ENCODE data around the gene KLK3. TPM values are rescaled to one million over a fixed set of nuclear protein-coding genes. Genes with fewer than 3 reads are reported as not detected.
"Not testable (repeated sequence)": the region's sequence is repeated elsewhere in the genome, so short reads cannot be mapped to it uniquely, and the experiment has no call there.

The KLK3 gene
- total RNA-seq, result not detected

- DNase-seq, result no peak
- intact Hi-C loops (cut with DNase I; ENCODE audit: low total_unique reads) (no loop called here), in situ Hi-C loops (cut with MboI; ENCODE audit: low sequenced_read_pairs in 4 of 4) (no loop called here)
- H3K4me3 ChIP-seq, result no peak within 1 kb of the TSS
- H3K4me1 ChIP-seq, result no peaks in the 10 kb centered on the region
- no peaks in the 10 kb centered on the region for H3K36me3 ChIP-seq
- H3K27ac ChIP-seq, result no peak within 1 kb of the TSS
- TF ChIP-seq POLR2A (IDR thresholded peaks at IDR 0.05), result no peak
- TF ChIP-seq, protein P1, sequence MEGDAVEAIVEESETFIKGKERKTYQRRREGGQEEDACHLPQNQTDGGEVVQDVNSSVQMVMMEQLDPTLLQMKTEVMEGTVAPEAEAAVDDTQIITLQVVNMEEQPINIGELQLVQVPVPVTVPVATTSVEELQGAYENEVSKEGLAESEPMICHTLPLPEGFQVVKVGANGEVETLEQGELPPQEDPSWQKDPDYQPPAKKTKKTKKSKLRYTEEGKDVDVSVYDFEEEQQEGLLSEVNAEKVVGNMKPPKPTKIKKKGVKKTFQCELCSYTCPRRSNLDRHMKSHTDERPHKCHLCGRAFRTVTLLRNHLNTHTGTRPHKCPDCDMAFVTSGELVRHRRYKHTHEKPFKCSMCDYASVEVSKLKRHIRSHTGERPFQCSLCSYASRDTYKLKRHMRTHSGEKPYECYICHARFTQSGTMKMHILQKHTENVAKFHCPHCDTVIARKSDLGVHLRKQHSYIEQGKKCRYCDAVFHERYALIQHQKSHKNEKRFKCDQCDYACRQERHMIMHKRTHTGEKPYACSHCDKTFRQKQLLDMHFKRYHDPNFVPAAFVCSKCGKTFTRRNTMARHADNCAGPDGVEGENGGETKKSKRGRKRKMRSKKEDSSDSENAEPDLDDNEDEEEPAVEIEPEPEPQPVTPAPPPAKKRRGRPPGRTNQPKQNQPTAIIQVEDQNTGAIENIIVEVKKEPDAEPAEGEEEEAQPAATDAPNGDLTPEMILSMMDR (IDR thresholded peaks at IDR 0.05 in 4 of 5, conservative IDR thresholded peaks at IDR 0.05 in 1 of 5), result no peak
- H3K27me3 ChIP-seq, result no peaks in the 10 kb centered on the region
- no peak for ATAC-seq
- no peaks in the 10 kb centered on the region for H3K9me3 ChIP-seq
Measured at GRCh38 chr19:50854636-50855410, at the start of gene KLK3. TSS of gene KLK3 (plus strand) at chr19:50854915. CDS start at chr19:50854956, 41 bp downstream.

DNA sequence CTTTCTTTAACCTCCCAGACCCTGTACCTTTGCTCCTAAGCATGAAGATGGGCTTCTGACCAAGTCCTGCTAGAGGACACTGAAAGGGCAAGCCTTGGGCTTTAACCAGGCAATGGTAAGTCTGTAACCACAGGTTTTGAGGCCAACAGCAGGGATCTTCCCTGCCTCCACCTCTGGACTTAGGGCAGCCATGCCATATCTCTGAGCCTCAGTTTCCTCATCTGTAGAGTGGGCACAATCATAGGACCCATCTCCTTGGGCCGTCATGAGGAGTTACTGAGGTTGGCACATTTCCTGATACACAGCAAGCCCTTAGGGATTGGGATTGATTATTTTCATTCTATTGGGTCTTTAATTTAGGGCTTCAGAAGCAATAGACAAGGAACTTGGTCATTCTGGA lies 45.9 kb upstream of the KLK3 start:
- Histone ChIP-seq H3K27me3 (no peaks in the 10 kb centered on the region), H3K4me1 (peaks cover 5 to 8% of the 10 kb centered on the region in 2 donors), H3K36me3 (no peaks in the 10 kb centered on the region), H3K27ac (no peak overlapping the region), H3K9me3 (no peaks in the 10 kb centered on the region), H3K4me3 (no peak overlapping the region)
- ATAC-seq, result no peak
- TF ChIP-seq, protein P1 (IDR thresholded peaks at IDR 0.05 in 4 of 5, conservative IDR thresholded peaks at IDR 0.05 in 1 of 5), result no peak
- no peak for TF ChIP-seq POLR2A (IDR thresholded peaks at IDR 0.05)
- in situ Hi-C loops (cut with MboI; ENCODE audit: low sequenced_read_pairs in 4 of 4) (no loop called here), intact Hi-C loops (cut with DNase I; ENCODE audit: low total_unique reads) (loop anchor here (10.0 kb wide), 3 partner anchors 294 to 374 kb away; partner anchors contain the start of genes ASPDH, CTU1, JOSD2 and MYBPC2)
- no peak for DNase-seq

GRCh38 chr19:50811622-50812238 lies 43.0 kb upstream of the KLK3 start:
- ATAC-seq; H3K36me3 ChIP-seq; H3K27me3 ChIP-seq; H3K9me3 ChIP-seq; H3K27ac ChIP-seq; in situ Hi-C loops (cut with MboI; ENCODE audit: low sequenced_read_pairs in 4 of 4); DNase-seq; H3K4me3 ChIP-seq; intact Hi-C loops (cut with DNase I; ENCODE audit: low total_unique reads); H3K4me1 ChIP-seq: not testable (repeated sequence)

- in situ Hi-C loops (cut with MboI; ENCODE audit: low sequenced_read_pairs in 4 of 4) (no loop called here), intact Hi-C loops (cut with DNase I; ENCODE audit: low total_unique reads) (no loop called here)
- TF ChIP-seq POLR2A (IDR thresholded peaks at IDR 0.05), result no peak
- TF ChIP-seq, protein P1 (IDR thresholded peaks at IDR 0.05 in 4 of 5, conservative IDR thresholded peaks at IDR 0.05 in 1 of 5), result no peak
- Histone ChIP-seq H3K27me3 (peaks cover 3 to 7% (median 7%) of the 10 kb centered on the region in 3 donors), H3K27ac (no peak overlapping the region), H3K4me3 (no peak overlapping the region), H3K9me3 (no peaks in the 10 kb centered on the region), H3K4me1 (no peaks in the 10 kb centered on the region), H3K36me3 (no peaks in the 10 kb centered on the region)
- DNase-seq, result no peak
- no peak for ATAC-seq
Measured at GRCh38 chr19:50812474-50812873, 42.2 kb upstream of the KLK3 start.

DNA sequence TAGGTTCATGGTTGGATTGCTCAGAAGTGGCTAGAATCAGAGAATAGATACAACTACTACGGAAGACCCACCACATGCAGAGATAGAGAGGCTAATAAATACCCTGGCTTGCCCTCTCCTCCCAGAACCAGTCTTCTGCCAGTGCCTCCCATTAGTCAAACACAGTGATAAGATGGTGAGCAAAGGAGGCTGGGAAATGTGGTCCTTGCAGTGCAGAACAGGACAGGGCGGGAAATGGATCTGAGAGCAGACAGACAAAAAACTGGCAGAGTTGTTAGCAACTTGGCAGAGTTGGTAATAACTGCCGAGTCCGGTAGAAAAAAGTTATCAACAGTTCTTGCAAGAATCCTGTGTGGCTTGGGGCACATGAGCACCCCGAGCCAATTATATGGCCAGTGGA lies 39.8 kb upstream of the KLK3 start:
- ATAC-seq, result no peak
- Histone ChIP-seq H3K4me3 (no peak overlapping the region), H3K9me3 (no peaks in the 10 kb centered on the region), H3K36me3 (no peaks in the 10 kb centered on the region), H3K27me3 (peaks cover 22 to 31% (median 30%) of the 10 kb centered on the region in 3 donors), H3K27ac (no peak overlapping the region), H3K4me1 (no peaks in the 10 kb centered on the region)
- TF ChIP-seq, protein P1 (IDR thresholded peaks at IDR 0.05 in 4 of 5, conservative IDR thresholded peaks at IDR 0.05 in 1 of 5), result no peak
- no peak for TF ChIP-seq POLR2A (IDR thresholded peaks at IDR 0.05)
- in situ Hi-C loops (cut with MboI; ENCODE audit: low sequenced_read_pairs in 4 of 4), result no loop called here
- DNase-seq, result no peak
- intact Hi-C loops (cut with DNase I; ENCODE audit: low total_unique reads), result no loop called here
